Medulla oblongata (tissue), 1 donor: Measurements from ENCODE around the gene SYNGR1.

Source experiments
- DNase-seq: peaks from one replicate; pipeline ENCODE4 v3.0.0-alpha.2; 2015; ENCODE audit errors: extremely low spot score

The SYNGR1 gene, protein sequence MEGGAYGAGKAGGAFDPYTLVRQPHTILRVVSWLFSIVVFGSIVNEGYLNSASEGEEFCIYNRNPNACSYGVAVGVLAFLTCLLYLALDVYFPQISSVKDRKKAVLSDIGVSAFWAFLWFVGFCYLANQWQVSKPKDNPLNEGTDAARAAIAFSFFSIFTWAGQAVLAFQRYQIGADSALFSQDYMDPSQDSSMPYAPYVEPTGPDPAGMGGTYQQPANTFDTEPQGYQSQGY

DNA sequence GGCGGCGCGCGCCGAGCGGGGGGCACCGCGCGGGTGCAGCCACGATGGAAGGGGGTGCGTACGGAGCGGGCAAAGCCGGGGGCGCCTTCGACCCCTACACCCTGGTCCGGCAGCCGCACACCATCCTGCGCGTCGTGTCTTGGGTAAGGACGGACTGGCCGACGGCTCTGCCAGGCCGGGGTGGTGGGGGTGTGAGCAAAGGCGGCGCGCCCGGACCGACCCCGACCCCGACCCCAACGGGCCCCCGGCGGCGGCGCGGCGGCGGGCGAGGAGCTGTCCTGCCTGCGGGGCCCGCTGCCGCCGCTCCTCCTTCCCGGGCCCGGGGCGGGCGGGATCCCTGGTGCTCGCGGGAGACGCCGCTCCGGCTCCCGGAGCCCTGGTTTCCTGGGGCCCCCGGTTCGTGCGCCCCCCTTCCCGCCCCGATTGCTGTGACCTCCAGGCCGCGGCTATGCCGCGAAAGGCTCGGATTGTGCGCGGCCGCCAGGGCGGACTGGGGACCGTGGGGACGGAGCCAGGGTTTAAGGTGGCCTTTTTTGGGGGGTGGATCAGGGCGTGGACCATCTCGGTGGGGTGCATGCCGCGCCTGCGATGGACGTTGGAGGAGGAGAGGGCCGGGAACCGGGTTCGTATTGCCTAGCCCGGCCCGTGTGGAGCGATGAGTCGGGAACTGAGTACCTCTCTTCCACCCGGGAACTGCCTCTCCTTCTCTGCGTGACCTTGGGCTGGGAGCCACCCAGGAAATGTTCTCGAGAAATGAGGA, at the start of gene SYNGR1:
Gene SYNGR1, plus strand, starts transcription at position 25 of the 760 bp plus-strand sequence. Its CDS starts 20 bp downstream, at position 45.
- no peak for DNase-seq

DNA sequence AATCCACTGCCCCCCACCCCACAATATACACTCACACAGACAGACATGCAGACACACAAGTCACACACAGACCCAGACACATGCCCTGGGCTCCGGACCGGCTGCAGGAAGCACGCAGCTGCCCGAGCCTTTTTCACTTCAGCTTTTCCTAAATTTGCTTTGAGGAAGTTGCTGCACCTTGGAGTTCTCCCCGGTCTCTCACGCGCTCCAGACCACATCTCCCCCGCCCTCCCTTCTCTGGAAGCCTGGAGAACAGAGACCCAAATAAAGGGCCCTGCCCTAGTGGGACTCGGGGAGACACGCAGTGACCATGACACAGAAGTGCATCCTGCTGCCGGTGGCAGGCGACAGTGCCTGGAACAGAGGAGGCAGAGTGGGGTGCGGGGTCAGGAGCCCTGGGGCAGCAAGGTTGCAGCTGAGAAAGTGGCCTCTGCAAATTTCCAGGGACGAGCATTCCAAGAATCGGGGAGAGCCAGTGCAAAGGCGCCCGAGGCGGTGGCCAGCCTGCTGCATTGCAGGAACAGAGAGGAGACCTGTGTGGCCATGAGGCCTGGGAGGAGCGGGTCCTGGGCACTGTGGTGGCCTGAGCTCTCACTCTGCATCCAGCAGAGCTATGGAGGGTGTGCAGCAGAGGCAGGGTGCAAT, 49.5 kb upstream of the SYNGR1 start:
- DNase-seq: peak; percentile 87

DNA sequence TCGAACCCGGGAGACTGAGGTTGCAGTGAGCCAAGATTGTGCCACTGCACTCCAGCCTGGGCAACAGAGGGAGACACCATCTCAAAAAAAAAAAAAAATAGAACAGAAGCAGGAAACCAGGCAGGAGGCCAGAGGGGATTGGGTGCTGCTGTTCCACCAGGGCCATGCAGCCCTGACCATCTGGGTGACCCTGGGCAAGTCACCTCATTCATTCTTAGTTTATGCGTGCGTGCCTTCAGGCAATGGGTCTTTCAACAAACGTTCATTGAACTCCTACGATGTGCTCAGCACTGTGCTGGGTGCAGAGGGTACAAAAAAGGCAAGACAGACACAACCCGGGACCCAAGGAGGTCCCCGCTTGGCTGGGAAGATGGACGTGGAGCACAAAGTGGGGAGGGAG, 48.7 kb upstream of the SYNGR1 start:
- no peak for DNase-seq

DNA sequence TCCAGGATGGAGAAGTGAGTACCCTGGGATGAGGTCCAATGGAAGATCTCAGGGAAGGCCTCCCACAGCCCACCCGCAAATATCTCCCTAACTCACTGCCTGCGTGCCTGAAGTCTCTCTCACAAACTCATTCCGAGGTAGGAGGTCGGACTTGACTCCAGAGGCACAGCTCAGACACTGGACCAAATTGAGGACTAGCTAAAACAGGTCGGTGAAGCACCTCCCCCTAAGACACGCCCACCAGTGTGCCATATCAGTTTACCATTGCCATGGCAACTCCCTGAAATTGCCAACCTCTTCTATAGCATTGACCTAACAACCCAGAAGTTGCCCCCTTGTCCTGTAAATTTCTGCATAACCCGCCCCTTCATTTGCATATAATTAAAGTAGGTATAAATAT, 47.9 kb upstream of the SYNGR1 start:
- DNase-seq: no peak

DNA sequence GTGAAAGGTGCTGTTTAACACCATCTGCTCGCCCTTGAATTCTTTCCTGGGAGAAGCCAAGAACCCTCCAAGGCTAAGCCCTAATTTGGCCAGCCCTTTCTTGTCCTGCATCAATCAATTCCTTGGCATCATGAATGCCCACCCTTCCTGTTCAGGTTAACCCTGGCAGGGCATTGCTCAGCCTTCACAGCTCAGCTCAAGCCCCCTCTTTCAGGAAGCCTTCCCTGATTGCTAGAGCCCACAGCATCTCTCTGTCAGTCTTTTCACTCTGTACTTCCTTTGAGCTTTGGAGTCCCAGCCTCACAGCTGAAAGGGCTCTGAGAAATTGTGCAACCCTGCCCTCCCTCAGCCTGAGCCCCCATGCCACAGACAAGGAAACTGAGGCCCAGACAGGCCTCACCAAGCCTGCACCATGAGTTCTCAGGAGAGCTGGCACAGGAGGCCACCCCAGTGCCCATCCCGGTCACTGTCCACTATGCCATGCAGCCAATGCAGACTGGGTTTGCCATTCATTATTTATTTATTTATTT, 47.3 kb upstream of the SYNGR1 start:
- no peak for DNase-seq

DNA sequence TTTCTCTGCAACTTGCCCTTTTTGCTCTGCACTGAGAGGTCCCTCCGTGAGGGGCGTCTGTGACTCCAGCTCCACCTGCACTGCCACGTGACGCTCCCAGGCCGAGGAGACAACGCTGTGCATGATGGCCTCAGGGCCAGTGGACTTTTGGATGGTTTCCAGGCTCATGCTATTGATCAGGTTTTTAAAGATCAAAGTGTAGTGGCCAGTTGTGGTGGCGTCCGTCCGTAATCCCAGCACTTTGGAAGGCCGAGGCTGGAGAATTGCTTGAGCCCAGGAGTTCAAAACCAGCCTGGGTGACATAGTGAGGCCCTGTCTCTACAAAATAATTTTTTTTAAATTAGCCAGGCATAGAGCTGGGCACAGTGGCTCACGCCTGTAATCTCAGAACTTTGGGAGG, 46.4 kb upstream of the SYNGR1 start:
- no peak for DNase-seq

DNA sequence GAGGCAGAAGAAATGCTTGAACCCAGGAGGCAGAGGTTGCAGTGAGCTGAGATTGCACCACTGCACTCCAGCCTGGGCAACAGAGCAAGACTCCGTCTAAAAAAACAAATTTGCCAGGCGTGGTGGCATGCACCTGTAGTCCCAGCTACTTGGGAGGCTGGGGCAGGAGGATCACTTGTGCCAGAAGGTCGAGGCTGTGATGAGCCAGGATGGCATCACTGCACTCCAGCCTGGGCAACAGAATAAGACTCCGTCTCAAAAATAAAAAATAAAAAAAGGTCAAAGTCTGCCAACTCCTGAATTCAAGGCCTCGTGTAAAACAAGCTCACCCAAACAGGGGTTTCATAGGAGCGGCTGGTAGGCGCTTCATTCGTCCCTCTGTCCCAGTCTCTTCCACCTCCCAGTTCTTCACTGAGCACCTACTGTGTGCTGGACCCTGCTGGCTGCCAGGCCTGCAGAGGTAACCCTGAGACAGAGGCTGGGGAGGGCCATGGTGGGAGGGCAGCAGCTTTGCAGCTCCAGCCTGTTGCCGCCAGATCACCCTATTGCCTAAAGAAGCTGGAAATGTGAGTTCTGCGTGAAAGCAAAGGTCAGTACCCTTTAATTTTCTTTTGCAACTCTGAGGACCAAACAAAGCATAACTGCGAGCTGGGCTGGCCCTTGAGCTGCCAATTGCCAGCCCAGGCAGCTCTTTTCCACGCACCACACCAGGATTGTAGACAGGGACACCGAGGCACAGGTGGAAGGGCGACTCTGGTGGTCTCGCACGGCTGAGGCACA, 45.7 kb upstream of the SYNGR1 start:
- no peak for DNase-seq

DNA sequence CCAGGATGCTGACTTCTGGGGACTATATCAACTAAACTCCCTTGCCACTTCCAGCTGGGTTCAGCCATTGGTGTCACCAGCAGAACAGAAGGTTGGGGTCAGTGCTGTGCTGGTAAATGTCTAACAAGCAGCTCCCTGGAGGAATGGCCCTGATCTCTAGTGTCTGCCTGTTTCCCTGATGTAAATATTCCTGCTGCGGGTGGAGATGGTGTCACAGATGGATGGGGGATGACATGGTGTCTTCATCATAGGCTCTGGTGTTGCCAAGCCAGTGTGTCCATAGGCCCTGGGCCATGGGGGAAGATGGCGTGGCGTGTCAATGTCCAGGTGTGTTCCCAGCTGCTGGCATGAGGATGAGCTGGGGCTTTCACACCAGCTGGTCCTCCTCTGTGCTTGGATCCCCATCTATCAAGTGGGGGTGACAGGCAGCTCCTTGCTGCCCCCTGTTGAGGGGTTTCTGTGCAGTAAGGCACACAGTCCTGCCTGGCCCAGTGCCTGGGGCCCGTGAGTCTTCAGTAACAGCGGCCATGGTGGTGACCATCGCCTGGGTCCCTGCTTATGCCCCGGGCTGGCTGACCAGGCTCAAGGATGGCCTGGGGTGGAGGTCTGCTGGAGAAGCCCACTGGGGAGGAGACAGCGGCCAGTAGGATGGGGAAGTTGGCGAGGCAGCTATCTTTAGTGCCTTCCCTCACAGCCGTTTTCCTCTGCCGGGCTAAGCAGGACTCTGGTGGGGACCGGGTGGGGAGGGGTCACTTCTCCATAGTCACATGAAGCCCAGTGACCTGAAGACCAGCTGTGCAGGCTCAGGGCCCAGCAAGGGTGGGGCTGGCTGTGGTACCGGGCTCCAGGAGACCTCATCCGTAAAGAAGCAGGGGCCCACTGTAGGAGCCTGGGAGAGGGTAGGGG, 43.1 kb upstream of the SYNGR1 start:
- peak; percentile 70 for DNase-seq

DNA sequence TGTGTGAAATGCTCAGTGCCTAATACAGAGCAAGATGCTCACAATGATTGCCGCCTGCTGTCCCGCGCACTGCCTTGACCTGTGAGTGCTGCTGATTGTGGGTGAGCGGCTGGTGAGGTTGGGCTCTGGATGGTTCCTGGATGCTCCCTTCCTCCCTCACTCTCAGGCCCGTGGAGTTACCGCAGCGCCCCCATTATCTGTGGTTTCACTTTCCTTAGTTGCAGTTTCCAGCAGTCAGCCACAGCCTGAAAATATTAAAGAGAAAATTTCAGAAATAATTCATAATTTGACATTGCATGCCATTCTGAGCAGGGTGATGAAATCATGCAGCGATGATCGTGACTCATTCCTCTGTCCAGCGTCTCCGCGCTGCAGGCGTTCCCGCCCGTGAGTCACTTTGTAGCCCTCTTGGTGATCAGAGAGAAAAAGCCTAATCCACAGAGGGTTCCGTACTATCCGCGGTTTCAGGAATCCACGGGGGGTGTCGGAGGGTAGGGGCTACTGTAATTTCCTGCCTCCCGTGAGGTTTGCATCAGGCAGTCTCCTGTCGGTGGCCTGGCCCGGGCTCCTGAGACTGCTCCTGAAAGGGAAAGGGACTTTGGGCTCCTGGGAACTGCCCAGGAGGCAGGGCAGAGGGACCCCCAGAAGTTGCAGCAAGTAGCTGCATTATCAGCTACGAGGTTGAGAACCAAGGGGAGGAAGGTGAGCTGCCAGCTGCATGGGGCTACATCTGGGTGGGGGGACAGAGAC, 41.0 kb upstream of the SYNGR1 start:
- DNase-seq: no peak

DNA sequence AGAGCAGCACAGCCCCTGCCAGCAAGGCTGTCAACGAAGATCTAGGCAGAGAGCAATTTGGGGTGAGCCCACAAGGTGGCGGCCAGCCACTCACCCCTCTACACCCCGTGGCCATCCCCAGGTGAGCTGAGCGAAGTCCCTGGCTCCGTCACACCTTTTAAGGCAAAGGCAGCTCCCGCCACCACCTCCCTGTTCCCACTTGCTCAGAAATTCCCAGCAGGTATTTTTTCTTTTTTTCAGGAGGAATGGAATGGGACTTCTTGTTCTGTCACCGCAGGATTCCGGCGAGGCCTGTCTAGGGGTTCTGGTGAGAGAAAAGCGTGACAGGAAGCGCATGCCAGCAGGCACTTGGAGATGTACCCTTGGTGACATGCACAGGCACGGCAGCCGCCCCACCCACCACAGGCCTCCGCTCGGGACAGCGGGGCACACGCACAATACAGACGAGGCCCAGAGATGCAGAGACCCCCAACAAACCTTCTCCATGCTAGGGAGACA, 40.4 kb upstream of the SYNGR1 start:
- no peak for DNase-seq

DNA sequence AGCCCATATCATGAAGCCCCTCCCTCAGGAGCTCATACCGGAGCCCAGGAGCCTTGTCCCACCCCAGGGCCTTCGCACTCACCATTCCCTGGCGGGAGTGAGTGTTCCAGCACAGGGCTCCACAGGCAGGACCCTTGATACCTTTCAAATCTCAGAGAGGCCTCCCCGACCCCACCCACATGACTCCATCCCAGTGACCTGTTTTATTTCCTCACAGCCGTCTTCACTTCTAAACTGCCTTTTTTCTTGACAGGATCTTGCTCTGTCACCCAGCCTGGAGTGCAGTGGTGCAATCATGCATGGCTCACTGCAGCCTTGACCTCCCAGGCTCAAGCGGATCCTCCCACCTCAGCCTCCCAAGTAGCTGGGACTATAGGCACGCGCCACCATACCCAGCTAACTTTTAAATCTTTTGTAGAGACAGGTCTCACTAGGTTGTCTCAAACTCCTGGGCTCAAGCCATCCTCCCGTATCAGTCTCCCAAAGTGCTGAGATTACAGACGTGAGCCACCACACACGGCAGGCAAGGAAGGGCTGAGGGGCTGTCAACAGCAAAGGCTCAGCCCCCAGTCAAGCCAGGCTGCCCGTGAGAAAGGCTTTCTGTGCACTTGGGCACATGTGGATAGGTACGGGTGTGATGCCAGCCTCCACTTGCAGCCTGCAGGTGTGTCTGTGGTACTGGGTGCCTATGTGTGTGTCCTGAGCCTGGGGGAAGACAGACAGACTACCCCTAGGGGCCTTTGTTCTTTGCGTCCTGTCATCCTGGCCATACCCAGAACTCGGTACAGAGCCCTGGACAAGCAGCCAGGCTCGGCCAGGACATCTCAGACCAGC, 39.7 kb upstream of the SYNGR1 start:
- DNase-seq: no peak

DNA sequence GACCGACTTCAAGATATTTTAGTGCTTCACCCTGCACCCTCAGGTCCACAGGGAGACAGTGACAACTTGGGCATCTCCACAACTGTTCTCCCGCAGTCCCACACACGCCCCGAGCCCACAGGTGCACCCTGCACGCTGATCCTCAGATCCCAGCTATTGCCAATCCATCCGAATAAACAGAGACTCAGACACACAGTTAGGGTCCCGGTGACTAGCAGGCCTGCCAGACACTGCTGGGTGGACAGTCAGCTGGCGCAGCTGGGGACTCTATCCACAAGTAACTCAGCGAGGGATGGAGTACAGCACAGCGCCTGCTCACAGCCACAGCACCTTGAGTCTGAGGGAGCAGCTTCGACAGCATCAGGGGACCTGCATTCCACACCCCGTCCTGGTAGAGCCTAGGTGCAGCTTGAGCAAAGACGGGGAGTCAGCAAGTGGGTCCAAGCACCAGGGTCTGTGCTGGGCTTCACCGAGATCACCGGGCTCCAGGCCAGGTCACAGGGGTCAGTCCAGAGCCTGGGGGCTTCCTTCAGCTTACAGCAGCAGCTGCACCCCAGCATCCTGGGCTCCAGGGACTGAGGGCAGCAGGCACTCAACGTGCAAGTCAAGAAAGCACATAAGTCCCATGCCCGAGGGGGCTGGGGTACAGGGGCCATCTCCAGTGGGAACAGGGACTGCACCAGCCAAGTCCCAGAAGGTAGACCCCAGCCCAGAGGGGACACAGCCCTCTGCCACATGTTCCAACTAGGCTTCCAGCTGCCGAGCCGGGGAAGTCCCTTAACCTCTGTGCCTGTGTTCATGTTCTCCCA, 38.0 kb upstream of the SYNGR1 start:
- no peak for DNase-seq

DNA sequence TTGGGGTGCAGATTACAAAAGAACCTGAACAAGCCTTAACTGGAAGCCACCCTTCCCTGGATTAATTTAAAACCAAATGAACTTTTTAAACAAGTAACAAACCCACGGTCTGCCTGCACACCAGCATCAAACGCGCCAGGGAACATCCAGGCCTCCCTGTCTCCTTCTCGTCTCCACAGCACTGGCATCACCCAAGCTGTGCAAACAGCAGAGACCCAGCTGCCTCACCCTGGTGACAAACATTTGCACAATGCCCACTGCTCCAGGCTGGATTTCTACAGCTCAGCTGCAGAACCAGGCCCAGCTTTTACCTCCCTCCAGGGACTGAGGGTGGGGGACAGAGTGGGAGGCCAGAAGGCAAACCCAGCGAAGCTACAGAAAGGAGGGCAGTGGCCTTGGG, 37.4 kb upstream of the SYNGR1 start:
- DNase-seq: no peak

DNA sequence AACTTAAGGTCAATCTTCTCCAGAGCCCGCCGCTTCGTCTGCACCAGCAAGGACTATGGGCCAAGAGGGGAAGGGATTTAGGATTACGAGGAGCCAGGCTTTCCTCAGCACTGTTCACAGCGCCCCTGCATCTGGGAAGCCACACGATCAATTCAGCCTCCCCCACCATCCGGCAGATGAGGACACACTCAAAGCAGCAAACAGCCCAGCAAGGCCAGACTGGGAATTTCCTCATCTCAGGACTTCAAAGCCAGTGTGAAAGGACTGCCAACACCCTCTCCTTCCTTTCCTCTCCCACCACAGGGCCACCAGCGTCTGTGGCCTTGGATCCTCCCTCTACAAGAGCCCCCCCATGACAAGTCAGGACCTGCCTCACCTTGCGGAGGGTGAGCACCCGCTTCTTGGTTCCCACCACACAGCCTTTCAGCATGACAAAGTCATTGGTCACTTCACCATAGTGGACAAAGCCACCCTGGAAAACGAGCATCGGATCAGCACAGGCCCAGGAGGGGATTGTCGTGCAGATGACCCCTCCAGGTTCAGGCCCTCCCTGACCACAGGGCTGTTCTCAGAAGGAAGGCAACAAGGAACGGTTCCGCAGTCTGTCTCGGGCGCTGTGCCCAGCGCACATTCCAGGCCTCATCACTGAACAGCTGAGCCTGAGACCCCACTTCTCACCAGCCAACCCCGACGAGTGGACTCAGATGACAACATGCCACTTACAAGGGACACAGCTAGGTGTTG, 36.4 kb upstream of the SYNGR1 start:
- DNase-seq: no peak

DNA sequence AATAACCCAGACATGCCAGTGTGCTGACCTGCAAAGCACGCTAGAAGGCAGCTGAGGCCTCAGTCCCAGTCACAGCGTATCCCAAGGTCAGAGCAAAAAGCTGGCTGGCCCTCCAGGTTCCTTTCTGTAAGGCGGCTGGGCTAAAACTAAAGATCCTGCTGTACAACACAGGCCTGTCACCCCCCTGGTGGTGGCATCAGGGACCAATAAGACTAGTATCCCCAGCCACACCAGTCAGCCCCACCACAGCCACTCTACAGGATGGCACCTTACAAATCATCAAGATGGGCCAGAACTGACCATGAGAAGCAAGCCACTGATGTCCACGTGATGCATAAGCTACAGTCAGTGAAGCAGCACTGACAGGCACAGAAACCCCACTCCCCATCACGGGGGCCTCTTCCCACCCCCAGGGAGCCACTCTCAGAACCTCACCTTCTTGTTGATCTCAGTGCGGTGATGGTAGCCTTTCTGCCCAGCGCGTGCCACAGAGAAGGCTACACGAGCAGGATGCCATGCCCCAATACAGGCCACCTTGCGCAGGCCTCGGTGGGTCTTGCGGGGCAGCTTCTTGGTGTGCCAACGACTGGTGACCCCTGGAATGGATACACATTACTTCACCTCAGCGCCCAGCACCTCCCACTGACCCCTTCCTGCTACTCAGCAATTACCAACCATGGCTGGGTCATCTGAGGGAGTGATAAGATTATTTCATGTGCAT, 35.4 kb upstream of the SYNGR1 start:
- DNase-seq: no peak

DNA sequence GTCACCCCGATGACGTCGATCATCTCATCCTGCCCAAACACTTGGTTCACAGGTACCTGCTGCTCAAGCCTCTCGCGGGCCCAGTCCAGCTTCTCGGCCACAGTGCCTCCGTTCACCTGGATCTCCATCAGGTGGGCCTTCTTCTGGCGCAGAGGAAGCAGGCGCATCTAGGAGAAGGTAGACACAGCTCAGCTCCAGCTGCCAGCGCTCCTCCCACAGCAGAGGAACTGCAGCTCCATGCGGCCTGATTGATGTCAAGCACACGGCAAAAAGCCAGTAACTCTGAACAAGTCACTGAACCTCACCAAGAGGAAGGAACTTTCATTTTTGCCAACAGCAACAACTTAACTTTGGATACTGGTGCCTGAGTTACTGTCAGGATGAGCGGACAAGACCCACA, 34.4 kb upstream of the SYNGR1 start:
- DNase-seq: no peak
